MM.1S (cell line): ENCODE data around the gene SLC36A1.

Source experiments
- DNase-seq: peaks from one replicate; pipeline ENCODE4 v3.0.0-alpha.2; 2015
- H2AFZ ChIP-seq: fragments of 300-600 bp; sonication (generic); 2 replicates; pipeline ENCODE4 v1.6.0; 2016; ENCODE audit warnings: antibody characterized with exemption, low read length
- H3F3A ChIP-seq: fragments of 300-600 bp; sonication (generic); 2 replicates; pipeline ENCODE4 v1.6.1; 2016; ENCODE audit warnings: mild to moderate bottlenecking, antibody characterized with exemption, low read length, moderate library complexity, mixed read lengths; ENCODE audit not compliant: insufficient read depth
- H3K27ac ChIP-seq: fragments of 300-600 bp; sonication (generic); 2 replicates; pipeline ENCODE4 v1.5.1; 2016; ENCODE audit warnings: mild to moderate bottlenecking, low read length
- H3K27me3 ChIP-seq: fragments of 300-600 bp; sonication (generic); replicated peaks from 2 replicates; pipeline ENCODE4 v1.6.0; 2016; ENCODE audit warnings: low read length; ENCODE audit not compliant: insufficient read depth
- H3K36me3 ChIP-seq: fragments of 300-600 bp; sonication (generic); replicated peaks from 2 replicates; pipeline ENCODE4 v1.6.1; 2016; ENCODE audit warnings: mild to moderate bottlenecking, low read length, mixed read lengths; ENCODE audit not compliant: insufficient read depth
- H3K4me1 ChIP-seq: fragments of 300-600 bp; sonication (generic); 2 replicates; pipeline ENCODE4 v1.6.1; 2016; ENCODE audit warnings: low read length, mixed read lengths
- H3K4me2 ChIP-seq: fragments of 300-600 bp; sonication (generic); 2 replicates; pipeline ENCODE4 v1.6.0; 2016; ENCODE audit warnings: low read depth, low read length
- H3K4me3 ChIP-seq: fragments of 300-600 bp; sonication (generic); 2 replicates; pipeline ENCODE4 v1.5.1; 2016; ENCODE audit warnings: low read length, mixed read lengths
- H3K79me2 ChIP-seq: fragments of 300-600 bp; sonication (generic); 2 replicates; pipeline ENCODE4 v1.6.1; 2016; ENCODE audit warnings: mixed run types, low read length, mixed read lengths
- H3K9ac ChIP-seq: fragments of 300-600 bp; sonication (generic); 2 replicates; pipeline ENCODE4 v1.6.1; 2016; ENCODE audit warnings: low read length, mixed read lengths
- H3K9me2 ChIP-seq: fragments of 300-600 bp; sonication (generic); replicated peaks from 2 replicates; pipeline ENCODE4 v1.6.1; 2016; ENCODE audit warnings: mild to moderate bottlenecking, low read length, mixed read lengths; ENCODE audit not compliant: insufficient read depth
- H3K9me3 ChIP-seq: fragments of 300-600 bp; sonication (generic); replicated peaks from 2 replicates; pipeline ENCODE4 v1.6.1; 2016; ENCODE audit warnings: mild to moderate bottlenecking, low read length, mixed read lengths; ENCODE audit not compliant: insufficient read depth
- H4K20me1 ChIP-seq: fragments of 300-600 bp; sonication (generic); 2 replicates; pipeline ENCODE4 v1.6.1; 2016; ENCODE audit warnings: mild to moderate bottlenecking, low read length, moderate library complexity, mixed read lengths; ENCODE audit not compliant: insufficient read depth
- CTCF ChIP-seq: fragments of 300-600 bp; sonication (generic); IDR thresholded peaks from 2 replicates; pipeline ENCODE4 v1.5.1; 2016; ENCODE audit warnings: antibody characterized with exemption, low read length, mixed read lengths
- EZH2 ChIP-seq: fragments of 300-600 bp; sonication (generic); optimal IDR thresholded peaks from 2 replicates; pipeline ENCODE3; 2017; ENCODE audit warnings: low read depth, mild to moderate bottlenecking, antibody characterized with exemption, low read length, mixed read lengths
- EZH2phosphoT487 ChIP-seq: fragments of 300-600 bp; sonication (generic); IDR thresholded peaks from 2 replicates; pipeline ENCODE4 v1.6.1; 2018; ENCODE audit warnings: antibody characterized with exemption, low read length

Gene SLC36A1

GRCh38 chr5:151456321-151456940 lies 9.0 kb downstream of the SLC36A1 start:
- Histone ChIP-seq H2AFZ (no peak overlapping the region), H3F3A (no peaks in the 10 kb centered on the region), H4K20me1 (no peaks in the 10 kb centered on the region), H3K4me2 (no peak overlapping the region), H3K27me3 (no peaks in the 10 kb centered on the region), H3K9me2 (no peaks in the 10 kb centered on the region), H3K79me2 (no peaks in the 10 kb centered on the region), H3K9ac (no peak overlapping the region), H3K4me3 (no peak overlapping the region), H3K9me3 (no peaks in the 10 kb centered on the region), H3K27ac (no peak overlapping the region), H3K36me3 (no peaks in the 10 kb centered on the region), H3K4me1 (no peaks in the 10 kb centered on the region)
- no peak for DNase-seq
- TF ChIP-seq EZH2: no peak
- no peak for TF ChIP-seq CTCF
- no peak for TF ChIP-seq EZH2phosphoT487

GRCh38 chr5:151458314-151458713 lies 10.9 kb downstream of the SLC36A1 start:
- TF ChIP-seq CTCF: no peak
- TF ChIP-seq EZH2: no peak
- no peak for TF ChIP-seq EZH2phosphoT487
- Histone ChIP-seq H3K9ac (no peak overlapping the region), H3K27ac (no peak overlapping the region), H3K79me2 (no peaks in the 10 kb centered on the region), H3K4me3 (no peak overlapping the region), H2AFZ (no peak overlapping the region), H3K36me3 (no peaks in the 10 kb centered on the region), H3F3A (no peaks in the 10 kb centered on the region), H3K9me2 (no peaks in the 10 kb centered on the region), H3K4me2 (no peak overlapping the region), H3K4me1 (no peaks in the 10 kb centered on the region), H3K27me3 (no peaks in the 10 kb centered on the region), H3K9me3 (no peaks in the 10 kb centered on the region), H4K20me1 (no peaks in the 10 kb centered on the region)
- no peak for DNase-seq

GRCh38 chr5:151459680-151460324 lies 12.4 kb downstream of the SLC36A1 start:
- Histone ChIP-seq H2AFZ (no peak overlapping the region), H3K9me3 (no peaks in the 10 kb centered on the region), H4K20me1 (no peaks in the 10 kb centered on the region), H3K4me2 (no peak overlapping the region), H3K27me3 (no peaks in the 10 kb centered on the region), H3K27ac (no peak overlapping the region), H3K4me1 (no peaks in the 10 kb centered on the region), H3K4me3 (no peak overlapping the region), H3F3A (no peaks in the 10 kb centered on the region), H3K36me3 (no peaks in the 10 kb centered on the region), H3K79me2 (no peaks in the 10 kb centered on the region), H3K9me2 (no peaks in the 10 kb centered on the region), H3K9ac (no peak overlapping the region)
- no peak for TF ChIP-seq EZH2phosphoT487
- TF ChIP-seq CTCF: no peak
- TF ChIP-seq EZH2: no peak
- no peak for DNase-seq
